ENCODE data around the gene ELAC2. TPM values are rescaled to one million over a fixed set of nuclear protein-coding genes. Genes with fewer than 3 reads are reported as not detected.

The ELAC2 gene
- total RNA-seq, 1 experiment from 2014 or later: 84.5 TPM

- no TSS peak for BruUV-seq (replicated peaks)
- ChIA-PET POLR2A (no interaction called here), CTCF (no interaction called here), RAD21 (ENCODE audit: low non-redundant PET in 1 of 2, low total read pairs in 2 of 2, uncharacterized antibody in 2 of 2, unreplicated experiment in 2 of 2) (no interaction called here)
- Histone ChIP-seq H3K79me2 (ENCODE audit: insufficient read depth, low read length) (no peaks in the 10 kb centered on the region), H3K9me3 (ENCODE audit: control insufficient read depth in 1 of 2, insufficient read depth in 1 of 2, low read depth in 1 of 2, low read length in 2 of 2) (no peaks in the 10 kb centered on the region), H3K9ac (ENCODE audit: low read length) (no peak overlapping the region), H3K36me3 (ENCODE audit: control insufficient read depth in 1 of 2, insufficient read depth in 2 of 2, low read length in 2 of 2) (no peaks in the 10 kb centered on the region), H2AFZ (ENCODE audit: low read depth, low read length, poor library complexity, severe bottlenecking) (no peak overlapping the region), H3K27me3 (ENCODE audit: insufficient read depth, low read length) (no peaks in the 10 kb centered on the region), H3K4me3 (replicated peaks in 1 of 2; ENCODE audit: low read depth in 1 of 2, low read length in 2 of 2) (no peak overlapping the region), H3K27ac (ENCODE audit: low read depth, low read length) (no peak overlapping the region), H3K4me2 (ENCODE audit: low read length) (no peak overlapping the region), H3K9me2 (ENCODE audit: insufficient read depth) (no peaks in the 10 kb centered on the region), H4K20me1 (ENCODE audit: insufficient read depth) (no peaks in the 10 kb centered on the region), H3K4me1 (ENCODE audit: control insufficient read depth in 1 of 2, insufficient read depth in 2 of 2, low read length in 2 of 2) (no peaks in the 10 kb centered on the region)
- TF ChIP-seq YY1 (IDR thresholded peaks at IDR 0.05; ENCODE audit: extremely low read depth, insufficient replicate concordance, low read depth, low read length) (no peak), RAD21 (IDR thresholded peaks at IDR 0.05; ENCODE audit: low read depth) (no peak), ELF1 (IDR thresholded peaks at IDR 0.05; ENCODE audit: borderline replicate concordance, low read depth) (no peak), MAX (IDR thresholded peaks at IDR 0.05) (no peak), JUND (IDR thresholded peaks at IDR 0.05) (no peak), REST (IDR thresholded peaks at IDR 0.05; ENCODE audit: low read depth) (no peak), TCF7L2 (IDR thresholded peaks at IDR 0.05; ENCODE audit: borderline replicate concordance, extremely low read depth, insufficient read depth, insufficient read length) (no peak), ZNF274 (IDR thresholded peaks at IDR 0.05; ENCODE audit: low read depth, low read length) (no peak), CEBPB (IDR thresholded peaks at IDR 0.05; ENCODE audit: low read depth) (no peak), CBX3 (IDR thresholded peaks at IDR 0.05; ENCODE audit: low read depth) (no peak), SP1 (IDR thresholded peaks at IDR 0.05; ENCODE audit: low read depth) (no peak), ATF3 (IDR thresholded peaks at IDR 0.05) (no peak), POLR2AphosphoS5 (IDR thresholded peaks at IDR 0.05; ENCODE audit: low read depth, low read length) (no peak), SIN3A (IDR thresholded peaks at IDR 0.05; ENCODE audit: low read depth) (no peak), EZH2 (IDR thresholded peaks at IDR 0.05) (no peak), EZH2phosphoT487 (IDR thresholded peaks at IDR 0.05; ENCODE audit: borderline replicate concordance) (no peak), EGR1 (IDR thresholded peaks at IDR 0.05; ENCODE audit: low read depth) (no peak), CTCF (IDR thresholded peaks at IDR 0.05 in 2 of 3, conservative IDR thresholded peaks at IDR 0.05 in 1 of 3; ENCODE audit: borderline replicate concordance in 1 of 3, insufficient read depth in 1 of 3, low read depth in 2 of 3, low read length in 2 of 3) (no peak), SRF (IDR thresholded peaks at IDR 0.05; ENCODE audit: low read depth) (no peak), POLR2A (IDR thresholded peaks at IDR 0.05; ENCODE audit: borderline replicate concordance, extremely low read depth, insufficient read depth, insufficient read length) (no peak)
- DNase-seq (ENCODE audit: low read depth, low spot score): no peak
- intact Hi-C loops (cut with micrococcal nuclease): no loop called here
- ATAC-seq: no peak
Measured at GRCh38 chr17:12966413-12966812, 51.4 kb downstream of the ELAC2 start.

All from HCT116 (cell line).